Sigmoid colon (tissue), 7 donors: ENCODE data around the gene HIGD1B. TPM values are rescaled to one million over a fixed set of nuclear protein-coding genes. Genes with fewer than 3 reads are reported as not detected.
A peak's percentile ranks its signal among the peaks of the same experiment; 100 is the strongest.

Experiments
- DNase-seq: peaks from one replicate; pipeline ENCODE4 v3.0.0-alpha.2; 2019
- H3K27ac ChIP-seq, 4 donors: fragments of 200-600 bp; sonication (generic); one replicate each; pipeline ENCODE4 v1.5.1; 2016 to 2019; ENCODE audit warnings: mild to moderate bottlenecking in 1 of 4
- H3K27me3 ChIP-seq, 3 donors: fragments of 200-600 bp; sonication (generic); one replicate each; pipeline ENCODE4 v1.5.1; 2019; ENCODE audit warnings: mild to moderate bottlenecking in 1 of 3
- H3K36me3 ChIP-seq, 4 donors: fragments of 200-600 bp; sonication (generic); one replicate each; pipeline ENCODE4 v1.5.1; 2016 to 2019
- H3K4me1 ChIP-seq, 4 donors: fragments of 200-600 bp; sonication (generic); one replicate each; pipeline ENCODE4 v1.5.1; 2017 to 2019
- H3K4me3 ChIP-seq, 4 donors: fragments of 200-600 bp; sonication (generic); one replicate each; pipeline ENCODE4 v1.5.1; 2017 to 2019; ENCODE audit warnings: mild to moderate bottlenecking in 2 of 4, moderate library complexity in 1 of 4
- H3K9me3 ChIP-seq, 4 donors: fragments of 200-600 bp in 3 of 4; sonication (generic) in 3 of 4; one replicate each; pipeline versions ENCODE4 v1.5.1 to v1.6.1; 2013 to 2019
- CTCF ChIP-seq, 4 experiments: fragments of 450-650 bp in 3 of 4; fragments of 200-600 bp in 1 of 4; IDR thresholded peaks; one replicate each; pipeline ENCODE4 v1.5.1; 2016 to 2019; ENCODE audit warnings: antibody characterized with exemption in 4 of 4, mild to moderate bottlenecking in 3 of 4, moderate library complexity in 2 of 4
- EP300 ChIP-seq, 4 donors: sonication (generic); formaldehyde crosslinking; IDR thresholded peaks; one replicate each; pipeline ENCODE4 v1.6.1; 2017; ENCODE audit warnings: antibody characterized with exemption in 4 of 4
- POLR2A ChIP-seq, 2 donors: fragments of 450-650 bp; IDR thresholded peaks; one replicate each; pipeline ENCODE4 v1.6.1; 2016; ENCODE audit warnings: antibody characterized with exemption in 2 of 2, mild to moderate bottlenecking in 2 of 2, moderate library complexity in 2 of 2
- POLR2AphosphoS5 ChIP-seq, 4 donors: sonication (generic); formaldehyde crosslinking; IDR thresholded peaks; one replicate each; pipeline ENCODE4 v1.6.1; 2017; ENCODE audit warnings: antibody characterized with exemption in 4 of 4
- WGBS, 2 donors: extraction: QIAGEN DNeasy Blood & Tissue Kit; methylation state at CpG; one replicate each; pipeline ENCODE4 v1.1.7; 2013; 5-methylcytosine and 5-hydroxymethylcytosine counted together
- intact Hi-C: fragments of 100-400 bp; cut with DNase I; formaldehyde crosslinking; loops from one replicate; pipeline ENCODE4 v1.15.1; 2023
- polyA plus RNA-seq, 3 donors: library from polyadenylated mRNA; stranded (reverse); fragments of 200-250 nt; gene quantifications; one replicate each; pipeline ENCODE4 v1.2.3, GENCODE V29; 2013
- total RNA-seq, 4 donors: library from RNA; depleted of rRNA; stranded (reverse); fragments of >200 nt; gene quantifications; one replicate each; pipeline ENCODE4 v1.1.0, GENCODE V29; 2016
- donor health status: healthy with polysubstance abuse.
- donor health status: Bipolar disorder and iron deficiency.
- donor health status: healthy.

HIGD1B gene
- total and polyA plus RNA-seq, 7 donors: 1.1 to 2.5 (median 1.8) TPM; not detected in 4

- H3K4me3 ChIP-seq: no peak overlapping the region
- H3K27me3 ChIP-seq: no peaks in the 10 kb centered on the region
- H3K4me1 ChIP-seq: no peaks in the 10 kb centered on the region
- peaks cover 38 to 59% (median 49%) of the 10 kb centered on the region in 4 donors for H3K36me3 ChIP-seq
- intact Hi-C loops: no loop called here
- TF ChIP-seq EP300 (IDR thresholded peaks at IDR 0.05) (no peak), POLR2AphosphoS5 (IDR thresholded peaks at IDR 0.05) (no peak), POLR2A (IDR thresholded peaks at IDR 0.05) (no peak), CTCF (IDR thresholded peaks at IDR 0.05) (no peak)
- H3K9me3 ChIP-seq: no peaks in the 10 kb centered on the region
- 58 to 92% methylated on average over 5 of the region's 5 CpGs for WGBS, 2 donors
- DNase-seq: no peak
- H3K27ac ChIP-seq: no peak overlapping the region
Measured at GRCh38 chr17:44850612-44851011, 2.9 kb downstream of the HIGD1B start.

GRCh38 chr17:44854192-44854591, 6.5 kb downstream of the HIGD1B start:
- Histone ChIP-seq H3K36me3 (peaks cover 52 to 95% (median 80%) of the 10 kb centered on the region in 4 donors), H3K9me3 (no peaks in the 10 kb centered on the region), H3K4me3 (no peak overlapping the region), H3K27ac (no peak overlapping the region), H3K27me3 (no peaks in the 10 kb centered on the region), H3K4me1 (no peaks in the 10 kb centered on the region)
- TF ChIP-seq POLR2AphosphoS5 (IDR thresholded peaks at IDR 0.05) (no peak), CTCF (IDR thresholded peaks at IDR 0.05) (no peak), EP300 (IDR thresholded peaks at IDR 0.05) (no peak)
- intact Hi-C loops: no loop called here
- DNase-seq: no peak
- 92 to 93% methylated on average over 5 of the region's 5 CpGs for WGBS, 2 donors

- no peaks in the 10 kb centered on the region for H3K27me3 ChIP-seq
- H3K9me3 ChIP-seq: no peaks in the 10 kb centered on the region
- H3K4me3 ChIP-seq: no peak overlapping the region
- H3K4me1 ChIP-seq: peaks cover 0 to 14% (median 11%) of the 10 kb centered on the region in 4 donors
- no peak overlapping the region for H3K27ac ChIP-seq
- H3K36me3 ChIP-seq: peaks cover 29 to 100% (median 67%) of the 10 kb centered on the region in 4 donors
- 87 to 96% methylated on average over 5 of the region's 5 CpGs for WGBS, 2 donors
- intact Hi-C loops: no loop called here
- TF ChIP-seq POLR2A (IDR thresholded peaks at IDR 0.05): no peak
- no peak for TF ChIP-seq EP300 (IDR thresholded peaks at IDR 0.05)
- TF ChIP-seq POLR2AphosphoS5 (IDR thresholded peaks at IDR 0.05): no peak
- TF ChIP-seq CTCF (IDR thresholded peaks at IDR 0.05): no peak
- no peak for DNase-seq
Measured at GRCh38 chr17:44859701-44860100, 12.0 kb downstream of the HIGD1B start.

- H3K9me3 ChIP-seq: no peaks in the 10 kb centered on the region
- no peaks in the 10 kb centered on the region for H3K27me3 ChIP-seq
- peaks cover 17 to 74% (median 41%) of the 10 kb centered on the region in 4 donors for H3K36me3 ChIP-seq
- intact Hi-C loops: loop anchor here (2.0 kb wide), 1 partner anchor 32 kb away; the partner anchor contains the start of gene GJC1
- 81 to 90% methylated on average over 9 of the region's 9 CpGs for WGBS, 2 donors
- DNase-seq: no peak
- H3K27ac ChIP-seq: peak overlapping the region in 3 of 4 donors; percentile 44 to 91 (median 83)
- H3K4me3 ChIP-seq: no peak overlapping the region
- TF ChIP-seq EP300 (IDR thresholded peaks at IDR 0.05): no peak
- TF ChIP-seq CTCF (IDR thresholded peaks at IDR 0.05): no peak
- no peak for TF ChIP-seq POLR2A (IDR thresholded peaks at IDR 0.05)
- TF ChIP-seq POLR2AphosphoS5 (IDR thresholded peaks at IDR 0.05): no peak
- peaks cover 0 to 40% (median 31%) of the 10 kb centered on the region in 4 donors for H3K4me1 ChIP-seq
Measured at GRCh38 chr17:44862278-44862914, 14.7 kb downstream of the HIGD1B start.
